A549 (cell line): Measurements from ENCODE around the gene KRT8. TPM values are rescaled to one million over a fixed set of nuclear protein-coding genes. Genes with fewer than 3 reads are reported as not detected.

Experiments used
- ATAC-seq, 2 experiments: fragments of 200-7000 bp in 1 of 2; fragments of >200 bp in 1 of 2; cut with Nextera tagmentation in 1 of 2; cut with Tn5 transposase in 1 of 2; 3 replicates each; pipeline versions ENCODE4 v1.8.0 to v1.9.1; 2018 to 2020; ENCODE audit warnings: mild to moderate bottlenecking in 1 of 2, moderate library complexity in 1 of 2
- CTCF ChIA-PET: fragments of 300-600 bp; sonication (Branson Sonifier 250); formaldehyde crosslinking; extraction: SDS; loops from one replicate; lab custom pipeline; 2021; ENCODE audit warnings: antibody characterized with exemption, inconsistent platforms; lab: Yijun Ruan, JAX
- POLR2A ChIA-PET: fragments of 350-600 bp; formaldehyde crosslinking; extraction: SDS; loops from one replicate; lab custom pipeline; 2021; ENCODE audit warnings: antibody characterized with exemption, inconsistent platforms; lab: Yijun Ruan, JAX
- DNase-seq, 2 experiments: peaks; one replicate each; pipeline versions ENCODE4 v3.0.0 to v3.0.0-alpha.2; 2011 to 2016; ENCODE audit warnings: low read depth in 1 of 2, low spot score in 1 of 2
- FAIRE-seq: peaks from 2 replicates; lab custom pipeline; 2011; peaks lifted over from hg19 to GRCh38; lab: Jason Lieb, UNC
- H3K27ac ChIP-seq, 2 experiments: fragments of >200 bp; sonication (Bioruptor Twin); formaldehyde crosslinking; 3 replicates each; pipeline ENCODE4 v1.5.1; 2016 to 2017
- H3K4me1 ChIP-seq: fragments of >200 bp; sonication (Bioruptor Twin); formaldehyde crosslinking; 3 replicates; pipeline ENCODE4 v1.6.1; 2016
- H3K4me2 ChIP-seq: fragments of >200 bp; sonication (Bioruptor Twin); formaldehyde crosslinking; 3 replicates; pipeline ENCODE4 v1.6.1; 2016
- H3K4me3 ChIP-seq: fragments of >200 bp; sonication (Bioruptor Twin); formaldehyde crosslinking; 3 replicates; pipeline ENCODE4 v1.5.1; 2016
- H3K9me3 ChIP-seq: fragments of >200 bp; sonication (Bioruptor Twin); formaldehyde crosslinking; 3 replicates; pipeline ENCODE4 v1.6.1; 2016
- BHLHE40 ChIP-seq: IDR thresholded peaks from 2 replicates; pipeline ENCODE4 v1.6.1; 2012; ENCODE audit warnings: low read depth, low read length, inconsistent platforms
- CBX2 ChIP-seq: fragments of 200-600 bp; sonication (generic); IDR thresholded peaks from 2 replicates; pipeline ENCODE4 v1.6.1; 2016; ENCODE audit warnings: low read depth, mild to moderate bottlenecking, borderline replicate concordance
- CEBPB ChIP-seq, 2 experiments: fragments of >200 bp in 1 of 2; sonication (Bioruptor Twin) in 1 of 2; formaldehyde crosslinking in 1 of 2; IDR thresholded peaks; 2 replicates each; pipeline ENCODE4 v1.6.1; 2012 to 2016
- EHMT2 ChIP-seq: fragments of 200-600 bp; sonication (generic); IDR thresholded peaks from 2 replicates; pipeline ENCODE4 v1.6.1; 2016; ENCODE audit warnings: antibody characterized with exemption, low read depth, mild to moderate bottlenecking, moderate library complexity
- ESRRA ChIP-seq: fragments of 150-350 bp; IDR thresholded peaks from 2 replicates; pipeline ENCODE4 v1.6.1; 2014; ENCODE audit warnings: mild to moderate bottlenecking, low read length, borderline replicate concordance
- FOSB ChIP-seq: fragments of 250-450 bp; sonication (Bioruptor Pico); IDR thresholded peaks from 2 replicates; pipeline ENCODE4 v1.5.0; 2020; ENCODE audit warnings: mild to moderate bottlenecking, moderate library complexity
- FOXS1 ChIP-seq: fragments of 250-450 bp; sonication (Bioruptor Pico); IDR thresholded peaks from 2 replicates; pipeline ENCODE4 v1.5.0; 2020; ENCODE audit warnings: mild to moderate bottlenecking, moderate library complexity
- HDAC2 ChIP-seq: fragments of 200-600 bp; sonication (generic); IDR thresholded peaks from 2 replicates; pipeline ENCODE4 v1.6.1; 2016
- HEYL ChIP-seq: fragments of 250-450 bp; sonication (Bioruptor Pico); IDR thresholded peaks from 2 replicates; pipeline ENCODE4 v1.8.0; 2021; ENCODE audit warnings: mild to moderate bottlenecking, moderate library complexity
- HOXB13 ChIP-seq: fragments of 250-450 bp; sonication (Bioruptor Pico); IDR thresholded peaks from 2 replicates; pipeline ENCODE4 v1.5.0; 2020; ENCODE audit warnings: low read depth, mild to moderate bottlenecking, moderate library complexity
- MAX ChIP-seq: IDR thresholded peaks from 2 replicates; pipeline ENCODE4 v1.6.1; 2012
- MYC ChIP-seq: IDR thresholded peaks from 2 replicates; pipeline ENCODE4 v1.6.1; 2012; ENCODE audit warnings: mild to moderate bottlenecking, inconsistent platforms, low read length, improper control_type of control experiment, borderline replicate concordance
- NFE2L2 ChIP-seq: fragments of 150-350 bp; conservative IDR thresholded peaks from 2 replicates; pipeline ENCODE4 v1.6.1; 2014; ENCODE audit warnings: low read length
- POLR2A ChIP-seq: IDR thresholded peaks from 2 replicates; pipeline ENCODE4 v1.6.1; 2012; ENCODE audit warnings: mild to moderate bottlenecking, low read length
- RARB ChIP-seq: fragments of 250-450 bp; sonication (Bioruptor Pico); IDR thresholded peaks from 2 replicates; pipeline ENCODE4 v1.8.0; 2021; ENCODE audit warnings: mild to moderate bottlenecking, moderate library complexity
- SMC3 ChIP-seq: fragments of >200 bp; sonication (Bioruptor Twin); formaldehyde crosslinking; IDR thresholded peaks from 3 replicates; pipeline ENCODE4 v1.6.1; 2018; ENCODE audit warnings: inconsistent platforms
- SREBF2 ChIP-seq: fragments of 450-650 bp; IDR thresholded peaks from 2 replicates; pipeline ENCODE4 v1.6.1; 2014; ENCODE audit warnings: mild to moderate bottlenecking, moderate library complexity
- USF2 ChIP-seq: fragments of 450-650 bp; IDR thresholded peaks from 2 replicates; pipeline ENCODE4 v1.6.1; 2014; ENCODE audit warnings: antibody characterized with exemption
- ZC3H11A ChIP-seq: fragments of 450-650 bp; IDR thresholded peaks from 2 replicates; pipeline ENCODE4 v1.6.1; 2014; ENCODE audit warnings: antibody characterized with exemption, mild to moderate bottlenecking
- ZFP36 ChIP-seq: fragments of 450-650 bp; IDR thresholded peaks from 2 replicates; pipeline ENCODE4 v1.6.1; 2014; ENCODE audit warnings: borderline replicate concordance; ENCODE audit not compliant: partially characterized antibody
- ZNF302 ChIP-seq: fragments of 250-450 bp; sonication (Bioruptor Pico); IDR thresholded peaks from 2 replicates; pipeline ENCODE4 v1.9.0; 2021; ENCODE audit warnings: inconsistent platforms, mild to moderate bottlenecking, moderate library complexity
- WGBS: methylation state at CpG from one replicate; pipeline ENCODE4 v1.1.6; 2017; ENCODE audit errors: missing lambda C conversion rate; 5-methylcytosine and 5-hydroxymethylcytosine counted together
- polyA plus RNA-seq, 4 experiments: library from polyadenylated mRNA; depleted of rRNA in 3 of 4; stranded (reverse); fragments of >200 nt; fragmentation: RNase III in 1 of 4; extraction: RNeasy Plus Mini Kit Qiagen cat#74134 plus additional on column Dnase treatment in 1 of 4; gene quantifications; 2 replicates in 3 of 4; 3 replicates in 1 of 4; pipeline ENCODE4 v1.2.3, GENCODE V29; 2011 to 2017
- TF ChIP-seq, protein P1 (sequence below): fragments of >200 bp; sonication (Bioruptor Twin); formaldehyde crosslinking; IDR thresholded peaks from 3 replicates; pipeline ENCODE4 v1.5.1; 2016
- TF ChIP-seq, protein P2 (sequence below): fragments of 250-450 bp; sonication (Bioruptor Pico); IDR thresholded peaks from 2 replicates; pipeline ENCODE4 v1.5.0; 2021; ENCODE audit warnings: mild to moderate bottlenecking, moderate library complexity, borderline replicate concordance

Gene KRT8
- polyA plus RNA-seq, 2 of the 4 experiments (the other 2 are of a cell fraction), result 2,250 to 3,633 TPM

GRCh38 chr12:52877242-52877641 is 27.6 kb downstream of the KRT8 start:
- ATAC-seq (no peak), FAIRE-seq (no peak), DNase-seq (peak in 1 of 2 experiments; percentile 35)
- Histone ChIP-seq H3K9me3 (no peaks in the 10 kb centered on the region), H3K4me1 (peaks cover 76% of the 10 kb centered on the region), H3K4me2 (no peak overlapping the region), H3K27ac (peak overlapping the region; percentile 94 to 97), H3K4me3 (no peak overlapping the region)
- TF ChIP-seq USF2, result no peak
- TF ChIP-seq FOXS1 (CRISPR knock-in tag), result no peak
- no peak for TF ChIP-seq FOSB (CRISPR knock-in tag)
- no peak for TF ChIP-seq CBX2
- no peak for TF ChIP-seq HDAC2
- TF ChIP-seq CEBPB (IDR thresholded peaks at IDR 0.05), result no peak
- no peak for TF ChIP-seq SMC3
- TF ChIP-seq HOXB13 (CRISPR knock-in tag), result no peak
- no peak for TF ChIP-seq MAX
- no peak for TF ChIP-seq EHMT2
- no peak for TF ChIP-seq ZC3H11A
- CTCF ChIA-PET, result interaction anchor here (0.7 to 25.7 kb wide), 18 partner anchors 8 to 855 kb away, joined by 3 to 1736 read pairs (median 5); partner anchors contain the start of genes KRT8, KRT84 and KRT85
- POLR2A ChIA-PET, result no interaction called here
- WGBS, result 83% methylated on average over 3 of the region's 3 CpGs

GRCh38 chr12:52876372-52876771 is 28.5 kb downstream of the KRT8 start:
- Histone ChIP-seq H3K4me1 (peaks cover 85% of the 10 kb centered on the region), H3K4me3 (no peak overlapping the region), H3K4me2 (no peak overlapping the region), H3K9me3 (no peaks in the 10 kb centered on the region), H3K27ac (peak overlapping the region; percentile 94 to 97)
- no peak for ATAC-seq
- 88% methylated on average over 6 of the region's 7 CpGs for WGBS
- 0 out of 2 replicates have a peak, but pooled peaks have one; percentile 19 for TF ChIP-seq HOXB13 (CRISPR knock-in tag)
- no peak for TF ChIP-seq HEYL
- ChIA-PET POLR2A (no interaction called here), CTCF (interaction anchor here (0.6 to 25.7 kb wide), 12 partner anchors 9 to 739 kb away, joined by 3 to 1736 read pairs (median 142); partner anchors contain the start of genes KRT8, KRT84 and KRT85)
- FAIRE-seq, result no peak
- peak in 1 of 2 experiments; percentile 23 for DNase-seq

DNA sequence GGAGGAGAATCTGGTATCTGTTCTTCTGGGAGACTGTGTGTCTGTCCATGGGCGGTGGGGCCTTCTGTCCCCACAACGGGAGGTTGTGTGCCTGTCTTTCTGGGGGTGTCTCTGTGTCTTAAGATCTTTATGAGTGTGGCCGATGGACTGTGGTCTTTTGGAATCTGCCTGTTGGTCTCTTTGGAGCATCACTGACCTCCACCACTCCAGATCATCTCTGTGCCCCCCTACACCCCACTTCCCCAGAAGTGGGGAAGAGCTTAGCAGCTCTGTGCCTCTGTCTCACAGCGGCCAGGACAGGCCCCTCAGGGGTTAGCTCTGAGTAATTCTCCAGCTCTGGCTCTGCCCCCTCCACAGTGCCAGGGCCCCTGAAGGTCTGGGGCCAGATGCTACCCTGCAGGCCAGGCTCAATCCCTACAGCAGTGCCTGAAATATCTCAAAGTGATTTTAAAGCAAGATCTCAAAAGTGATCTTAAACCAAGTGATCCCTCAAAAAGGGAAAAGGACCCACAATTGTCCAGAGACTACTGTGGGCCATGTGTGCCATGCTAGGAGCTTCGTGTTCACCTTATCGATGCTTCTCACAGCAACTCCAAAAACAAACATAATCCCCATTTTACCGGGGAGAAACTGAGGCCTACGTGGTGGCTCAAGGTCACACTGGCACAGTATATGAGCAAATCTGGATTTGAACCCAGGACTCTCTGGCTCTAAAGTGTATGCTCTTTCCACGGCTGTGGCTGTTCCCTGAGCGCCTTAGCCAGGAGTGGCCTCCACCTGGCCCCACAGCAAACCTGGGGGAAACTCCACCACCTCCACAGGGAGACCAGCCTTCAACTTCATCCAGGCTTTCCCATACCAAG is 30.1 kb downstream of the KRT8 start:
- peak overlapping the region; percentile 72 for H3K4me2 ChIP-seq
- no peak for FAIRE-seq
- WGBS, result 54% methylated on average over 10 of the region's 10 CpGs
- TF ChIP-seq ESRRA (no peak), MYC (no peak), SREBF2 (no peak), ZFP36 (no peak), NFE2L2 (no peak), BHLHE40 (no peak), POLR2A (no peak), RARB (CRISPR knock-in tag) (no peak), HOXB13 (CRISPR knock-in tag) (peak; percentile 80), ZNF302 (CRISPR knock-in tag) (peak; percentile 80), USF2 (no peak), MAX (0 out of 2 replicates have a peak, but pooled peaks have one; percentile 10)
- TF ChIP-seq, protein P1, sequence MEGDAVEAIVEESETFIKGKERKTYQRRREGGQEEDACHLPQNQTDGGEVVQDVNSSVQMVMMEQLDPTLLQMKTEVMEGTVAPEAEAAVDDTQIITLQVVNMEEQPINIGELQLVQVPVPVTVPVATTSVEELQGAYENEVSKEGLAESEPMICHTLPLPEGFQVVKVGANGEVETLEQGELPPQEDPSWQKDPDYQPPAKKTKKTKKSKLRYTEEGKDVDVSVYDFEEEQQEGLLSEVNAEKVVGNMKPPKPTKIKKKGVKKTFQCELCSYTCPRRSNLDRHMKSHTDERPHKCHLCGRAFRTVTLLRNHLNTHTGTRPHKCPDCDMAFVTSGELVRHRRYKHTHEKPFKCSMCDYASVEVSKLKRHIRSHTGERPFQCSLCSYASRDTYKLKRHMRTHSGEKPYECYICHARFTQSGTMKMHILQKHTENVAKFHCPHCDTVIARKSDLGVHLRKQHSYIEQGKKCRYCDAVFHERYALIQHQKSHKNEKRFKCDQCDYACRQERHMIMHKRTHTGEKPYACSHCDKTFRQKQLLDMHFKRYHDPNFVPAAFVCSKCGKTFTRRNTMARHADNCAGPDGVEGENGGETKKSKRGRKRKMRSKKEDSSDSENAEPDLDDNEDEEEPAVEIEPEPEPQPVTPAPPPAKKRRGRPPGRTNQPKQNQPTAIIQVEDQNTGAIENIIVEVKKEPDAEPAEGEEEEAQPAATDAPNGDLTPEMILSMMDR, result no peak
- TF ChIP-seq, protein P2, sequence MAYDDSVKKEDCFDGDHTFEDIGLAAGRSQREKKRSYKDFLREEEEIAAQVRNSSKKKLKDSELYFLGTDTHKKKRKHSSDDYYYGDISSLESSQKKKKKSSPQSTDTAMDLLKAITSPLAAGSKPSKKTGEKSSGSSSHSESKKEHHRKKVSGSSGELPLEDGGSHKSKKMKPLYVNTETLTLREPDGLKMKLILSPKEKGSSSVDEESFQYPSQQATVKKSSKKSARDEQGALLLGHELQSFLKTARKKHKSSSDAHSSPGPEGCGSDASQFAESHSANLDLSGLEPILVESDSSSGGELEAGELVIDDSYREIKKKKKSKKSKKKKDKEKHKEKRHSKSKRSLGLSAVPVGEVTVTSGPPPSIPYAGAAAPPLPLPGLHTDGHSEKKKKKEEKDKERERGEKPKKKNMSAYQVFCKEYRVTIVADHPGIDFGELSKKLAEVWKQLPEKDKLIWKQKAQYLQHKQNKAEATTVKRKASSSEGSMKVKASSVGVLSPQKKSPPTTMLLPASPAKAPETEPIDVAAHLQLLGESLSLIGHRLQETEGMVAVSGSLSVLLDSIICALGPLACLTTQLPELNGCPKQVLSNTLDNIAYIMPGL (CRISPR knock-in tag), result peak; percentile 17; the same call in 1 of the 2 replicates

More for the DNA sequence above, 30.1 kb downstream of the KRT8 start:
- ATAC-seq, result no peak
- Histone ChIP-seq H3K9me3 (no peaks in the 10 kb centered on the region), H3K4me1 (peaks cover 95% of the 10 kb centered on the region), H3K4me3 (no peak overlapping the region), H3K27ac (peak overlapping the region; percentile 94 to 97)
- ChIA-PET CTCF (interaction anchor here (1.0 to 25.7 kb wide), 19 partner anchors 9 to 849 kb away, joined by 3 to 1736 read pairs (median 11); partner anchors contain the start of genes KRT8, KRT84 and KRT85), POLR2A (interaction anchor here (0.8 to 2.9 kb wide), 8 partner anchors 30 to 806 kb away, joined by 3 to 28 read pairs (median 4); partner anchors contain the start of genes ATG101, KRT8 and KRT80)
- DNase-seq, result no peak
